ENCODE data around the gene BZW2.

Gene BZW2

DNA sequence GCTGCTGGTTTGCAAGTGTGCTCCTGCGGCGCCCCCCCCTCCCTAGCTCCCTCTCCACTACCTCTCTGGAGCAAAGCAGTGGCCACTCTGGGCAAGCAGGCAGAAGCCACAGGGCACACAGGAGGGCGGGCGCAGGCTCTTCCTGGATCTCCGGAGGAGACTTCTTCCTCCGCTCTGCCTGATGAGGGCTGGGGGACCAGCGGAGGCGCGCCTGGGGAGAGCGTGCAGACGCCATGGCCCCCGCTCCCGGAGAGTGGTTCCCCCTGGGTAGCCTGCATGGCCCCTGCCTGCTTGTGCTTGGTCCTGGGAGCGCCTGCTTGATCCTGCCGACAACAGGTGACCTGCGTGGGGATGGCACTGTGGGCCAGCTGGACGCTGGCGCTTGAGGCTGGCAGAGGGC is 29.4 kb upstream of the BZW2 start:
- Histone ChIP-seq H3K27ac (ENCODE audit: low read depth, low read length) (no peak overlapping the region), H3K9ac (ENCODE audit: low read length in 5 of 5) (no peak overlapping the region), H3K9me3 (ENCODE audit: control insufficient read depth in 5 of 5, low read length in 5 of 5) (no peaks in the 10 kb centered on the region), H3K4me3 (ENCODE audit: low read depth in 1 of 5, low read length in 5 of 5) (no peak overlapping the region), H3K27me3 (ENCODE audit: control insufficient read depth in 5 of 5, insufficient read depth in 4 of 5, low read length in 5 of 5) (no peaks in the 10 kb centered on the region), H3K4me1 (ENCODE audit: control insufficient read depth in 5 of 5, insufficient read depth in 5 of 5, low read length in 5 of 5) (peaks cover 0 to 5% (median 0%) of the 10 kb centered on the region in 5 donors), H3K36me3 (ENCODE audit: control insufficient read depth in 5 of 5, insufficient read depth in 5 of 5, low read length in 5 of 5) (peaks cover 26 to 48% (median 34%) of the 10 kb centered on the region in 5 donors)

DNA sequence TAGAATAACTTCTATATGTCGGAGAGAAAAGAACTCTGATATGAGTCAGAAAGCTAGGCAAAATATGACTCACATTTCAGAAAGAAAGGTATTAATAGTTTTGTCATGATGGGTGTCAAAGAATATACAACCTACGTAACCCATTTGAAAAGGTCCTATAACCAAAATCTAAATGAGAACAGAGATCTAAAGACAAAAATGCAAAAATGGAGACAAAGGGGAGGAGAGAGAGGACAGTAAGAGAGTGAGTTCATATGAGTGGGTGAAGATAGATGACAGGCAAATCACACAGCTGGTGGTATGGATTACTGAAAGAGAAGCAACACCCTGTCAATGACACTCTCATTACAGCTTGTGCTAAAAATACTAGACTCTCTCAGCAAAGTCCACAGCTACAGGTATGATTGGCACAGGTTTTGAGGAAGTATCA is 26.0 kb upstream of the BZW2 start:
- Histone ChIP-seq H3K36me3 (ENCODE audit: control insufficient read depth in 5 of 5, insufficient read depth in 5 of 5, low read length in 5 of 5) (peaks cover 36 to 58% (median 39%) of the 10 kb centered on the region in 5 donors), H3K4me3 (ENCODE audit: low read depth in 1 of 5, low read length in 5 of 5) (no peak overlapping the region), H3K27ac (ENCODE audit: low read depth, low read length) (no peak overlapping the region)

DNA sequence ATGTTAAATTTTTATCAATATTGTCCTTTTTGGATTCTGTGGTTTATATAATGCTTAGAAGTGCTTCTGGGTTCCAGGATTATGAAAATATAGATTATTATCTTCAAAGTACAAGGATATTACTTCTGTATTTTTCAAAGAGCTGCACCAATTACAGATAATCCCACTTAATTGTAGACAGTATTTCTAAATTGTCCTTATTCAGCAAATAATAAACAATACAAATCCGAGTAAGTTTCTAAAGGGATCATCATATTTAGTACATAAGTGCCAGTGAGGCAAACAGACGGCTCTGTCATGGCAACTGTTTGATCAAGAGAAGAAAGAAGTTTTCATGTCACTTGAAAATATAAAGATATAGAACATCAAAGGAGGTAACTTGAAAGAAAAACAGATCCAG is 19.6 kb upstream of the BZW2 start:
- Histone ChIP-seq H3K27me3 (ENCODE audit: control insufficient read depth in 5 of 5, insufficient read depth in 4 of 5, low read length in 5 of 5) (no peaks in the 10 kb centered on the region), H3K27ac (ENCODE audit: low read depth, low read length) (no peak overlapping the region), H3K9ac (ENCODE audit: low read length in 5 of 5) (no peak overlapping the region), H3K4me3 (ENCODE audit: low read depth in 1 of 5, low read length in 5 of 5) (no peak overlapping the region), H3K4me1 (ENCODE audit: control insufficient read depth in 5 of 5, insufficient read depth in 5 of 5, low read length in 5 of 5) (peaks cover 0 to 4% (median 0%) of the 10 kb centered on the region in 5 donors), H3K36me3 (ENCODE audit: control insufficient read depth in 5 of 5, insufficient read depth in 5 of 5, low read length in 5 of 5) (peaks cover 10 to 32% (median 25%) of the 10 kb centered on the region in 5 donors), H3K9me3 (ENCODE audit: control insufficient read depth in 5 of 5, low read length in 5 of 5) (no peaks in the 10 kb centered on the region)

More for the DNA sequence above, 26.0 kb upstream of the BZW2 start:
- H3K4me1 ChIP-seq (ENCODE audit: control insufficient read depth in 5 of 5, insufficient read depth in 5 of 5, low read length in 5 of 5) = no peaks in the 10 kb centered on the region
- no peaks in the 10 kb centered on the region for H3K9me3 ChIP-seq (ENCODE audit: control insufficient read depth in 5 of 5, low read length in 5 of 5)
- H3K9ac ChIP-seq (ENCODE audit: low read length in 5 of 5) = no peak overlapping the region
- H3K27me3 ChIP-seq (ENCODE audit: control insufficient read depth in 5 of 5, insufficient read depth in 4 of 5, low read length in 5 of 5) = no peaks in the 10 kb centered on the region

DNA sequence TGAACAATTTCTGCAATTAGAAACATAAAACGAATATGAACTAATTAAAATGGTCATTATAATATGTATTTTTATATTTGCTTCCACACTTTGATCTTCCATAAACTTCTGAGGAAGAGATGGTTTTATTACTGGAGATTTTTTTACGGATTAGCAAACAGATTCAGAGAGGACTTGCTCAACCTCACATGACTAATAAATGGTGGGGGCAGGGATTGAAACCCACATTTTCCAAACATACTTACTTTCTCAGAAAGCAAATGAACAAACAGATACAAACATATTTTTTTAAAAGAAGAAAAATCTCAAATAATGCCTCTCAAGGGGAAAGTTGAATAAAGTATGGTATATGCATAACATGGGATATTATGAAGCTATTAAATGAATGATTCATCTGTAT is 18.7 kb upstream of the BZW2 start:
- no peak overlapping the region for H3K9ac ChIP-seq (ENCODE audit: low read length in 5 of 5)
- no peak overlapping the region for H3K4me3 ChIP-seq (ENCODE audit: low read depth in 1 of 5, low read length in 5 of 5)
- H3K27me3 ChIP-seq (ENCODE audit: control insufficient read depth in 5 of 5, insufficient read depth in 4 of 5, low read length in 5 of 5) = no peaks in the 10 kb centered on the region
- H3K9me3 ChIP-seq (ENCODE audit: control insufficient read depth in 5 of 5, low read length in 5 of 5) = no peaks in the 10 kb centered on the region
- no peak overlapping the region for H3K27ac ChIP-seq (ENCODE audit: low read depth, low read length)
- H3K36me3 ChIP-seq (ENCODE audit: control insufficient read depth in 5 of 5, insufficient read depth in 5 of 5, low read length in 5 of 5) = peaks cover 10 to 26% (median 19%) of the 10 kb centered on the region in 5 donors
- peaks cover 0 to 4% (median 0%) of the 10 kb centered on the region in 5 donors for H3K4me1 ChIP-seq (ENCODE audit: control insufficient read depth in 5 of 5, insufficient read depth in 5 of 5, low read length in 5 of 5)

DNA sequence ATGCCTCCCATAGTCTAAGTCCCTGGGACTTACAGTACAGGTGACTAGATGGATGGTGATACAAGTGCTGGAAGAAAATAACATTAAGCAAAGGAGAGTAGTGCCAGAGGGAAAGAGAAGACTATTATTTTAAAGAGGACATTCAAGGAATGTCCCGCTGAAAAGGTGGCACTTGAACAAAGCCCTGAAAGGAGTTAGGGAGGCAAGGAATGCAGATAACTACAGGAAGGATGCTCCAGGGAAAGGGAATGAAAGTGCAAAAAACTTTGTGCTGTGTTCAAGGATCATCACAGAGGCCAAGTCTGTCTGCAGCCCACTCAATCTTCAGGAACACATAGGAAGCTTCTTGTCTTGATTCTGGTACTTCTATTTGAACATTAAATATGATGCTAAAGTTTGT is 15.3 kb upstream of the BZW2 start:
- H3K27ac ChIP-seq (ENCODE audit: low read depth, low read length) = no peak overlapping the region
- H3K36me3 ChIP-seq (ENCODE audit: control insufficient read depth in 5 of 5, insufficient read depth in 5 of 5, low read length in 5 of 5) = peaks cover 0 to 8% (median 0%) of the 10 kb centered on the region in 5 donors
- no peak overlapping the region for H3K4me3 ChIP-seq (ENCODE audit: low read depth in 1 of 5, low read length in 5 of 5)
- H3K4me1 ChIP-seq (ENCODE audit: control insufficient read depth in 5 of 5, insufficient read depth in 5 of 5, low read length in 5 of 5) = peaks cover 2 to 16% (median 6%) of the 10 kb centered on the region in 5 donors
- H3K9me3 ChIP-seq (ENCODE audit: control insufficient read depth in 5 of 5, low read length in 5 of 5) = no peaks in the 10 kb centered on the region
- no peaks in the 10 kb centered on the region for H3K27me3 ChIP-seq (ENCODE audit: control insufficient read depth in 5 of 5, insufficient read depth in 4 of 5, low read length in 5 of 5)
- H3K9ac ChIP-seq (ENCODE audit: low read length in 5 of 5) = no peak overlapping the region

GRCh38 chr7:16634271-16634738 is 11.7 kb upstream of the BZW2 start:
- no peaks in the 10 kb centered on the region for H3K27me3 ChIP-seq (ENCODE audit: control insufficient read depth in 5 of 5, insufficient read depth in 4 of 5, low read length in 5 of 5)
- H3K27ac ChIP-seq (ENCODE audit: low read depth, low read length) = peak overlapping the region; percentile 73
- H3K4me3 ChIP-seq (ENCODE audit: low read depth in 1 of 5, low read length in 5 of 5) = peak overlapping the region in 4 of 5 donors; percentile 19 to 64 (median 48)
- H3K4me1 ChIP-seq (ENCODE audit: control insufficient read depth in 5 of 5, insufficient read depth in 5 of 5, low read length in 5 of 5) = peaks cover 11 to 35% (median 26%) of the 10 kb centered on the region in 5 donors
- H3K9me3 ChIP-seq (ENCODE audit: control insufficient read depth in 5 of 5, low read length in 5 of 5) = no peaks in the 10 kb centered on the region
- peaks cover 0 to 6% (median 0%) of the 10 kb centered on the region in 5 donors for H3K36me3 ChIP-seq (ENCODE audit: control insufficient read depth in 5 of 5, insufficient read depth in 5 of 5, low read length in 5 of 5)
- no peak overlapping the region for H3K9ac ChIP-seq (ENCODE audit: low read length in 5 of 5)

GRCh38 chr7:16636555-16637101 is 9.4 kb upstream of the BZW2 start:
- Histone ChIP-seq H3K4me3 (ENCODE audit: low read depth in 1 of 5, low read length in 5 of 5) (no peak overlapping the region), H3K4me1 (ENCODE audit: control insufficient read depth in 5 of 5, insufficient read depth in 5 of 5, low read length in 5 of 5) (peaks cover 12 to 36% (median 26%) of the 10 kb centered on the region in 5 donors)

DNA sequence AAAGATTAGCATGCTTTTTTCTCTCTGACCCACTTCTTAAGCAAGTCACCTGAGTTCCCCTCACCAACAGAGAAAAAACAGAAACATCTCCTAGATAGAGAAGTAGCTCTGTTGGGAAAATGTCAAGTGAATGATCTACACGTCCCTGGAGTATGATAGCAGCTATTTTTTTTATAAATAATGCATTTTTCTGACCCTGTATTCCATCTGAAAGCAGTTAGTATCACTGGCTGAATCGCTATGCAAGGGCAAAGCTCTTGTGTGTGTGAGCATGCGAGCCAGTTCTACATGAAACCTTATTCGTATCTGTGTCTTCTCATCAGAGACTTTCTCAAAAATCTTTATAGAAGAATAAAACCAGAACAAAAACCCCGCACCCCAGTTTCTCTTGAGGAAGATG is 8.6 kb upstream of the BZW2 start:
- Histone ChIP-seq H3K4me3 (ENCODE audit: low read depth in 1 of 5, low read length in 5 of 5) (no peak overlapping the region), H3K36me3 (ENCODE audit: control insufficient read depth in 5 of 5, insufficient read depth in 5 of 5, low read length in 5 of 5) (peaks cover 0 to 2% (median 0%) of the 10 kb centered on the region in 5 donors), H3K27me3 (ENCODE audit: control insufficient read depth in 5 of 5, insufficient read depth in 4 of 5, low read length in 5 of 5) (no peaks in the 10 kb centered on the region), H3K9ac (ENCODE audit: low read length in 5 of 5) (no peak overlapping the region), H3K4me1 (ENCODE audit: control insufficient read depth in 5 of 5, insufficient read depth in 5 of 5, low read length in 5 of 5) (peaks cover 12 to 36% (median 26%) of the 10 kb centered on the region in 5 donors), H3K9me3 (ENCODE audit: control insufficient read depth in 5 of 5, low read length in 5 of 5) (no peaks in the 10 kb centered on the region), H3K27ac (ENCODE audit: low read depth, low read length) (no peak overlapping the region)

More at GRCh38 chr7:16636555-16637101, 9.4 kb upstream of the BZW2 start:
- Histone ChIP-seq H3K9me3 (ENCODE audit: control insufficient read depth in 5 of 5, low read length in 5 of 5) (no peaks in the 10 kb centered on the region), H3K9ac (ENCODE audit: low read length in 5 of 5) (no peak overlapping the region), H3K27me3 (ENCODE audit: control insufficient read depth in 5 of 5, insufficient read depth in 4 of 5, low read length in 5 of 5) (no peaks in the 10 kb centered on the region), H3K27ac (ENCODE audit: low read depth, low read length) (peak overlapping the region; percentile 37), H3K36me3 (ENCODE audit: control insufficient read depth in 5 of 5, insufficient read depth in 5 of 5, low read length in 5 of 5) (peaks cover 0 to 2% (median 0%) of the 10 kb centered on the region in 5 donors)

- no peaks in the 10 kb centered on the region for H3K9me3 ChIP-seq (ENCODE audit: control insufficient read depth in 5 of 5, low read length in 5 of 5)
- H3K36me3 ChIP-seq (ENCODE audit: control insufficient read depth in 5 of 5, insufficient read depth in 5 of 5, low read length in 5 of 5) = peaks cover 0 to 3% (median 0%) of the 10 kb centered on the region in 5 donors
- H3K27me3 ChIP-seq (ENCODE audit: control insufficient read depth in 5 of 5, insufficient read depth in 4 of 5, low read length in 5 of 5) = no peaks in the 10 kb centered on the region
- H3K9ac ChIP-seq (ENCODE audit: low read length in 5 of 5) = no peak overlapping the region
- H3K27ac ChIP-seq (ENCODE audit: low read depth, low read length) = no peak overlapping the region
- H3K4me1 ChIP-seq (ENCODE audit: control insufficient read depth in 5 of 5, insufficient read depth in 5 of 5, low read length in 5 of 5) = peaks cover 12 to 39% (median 31%) of the 10 kb centered on the region in 5 donors
- no peak overlapping the region for H3K4me3 ChIP-seq (ENCODE audit: low read depth in 1 of 5, low read length in 5 of 5)
Observed at GRCh38 chr7:16638282-16639280, 7.4 kb upstream of the BZW2 start.

DNA sequence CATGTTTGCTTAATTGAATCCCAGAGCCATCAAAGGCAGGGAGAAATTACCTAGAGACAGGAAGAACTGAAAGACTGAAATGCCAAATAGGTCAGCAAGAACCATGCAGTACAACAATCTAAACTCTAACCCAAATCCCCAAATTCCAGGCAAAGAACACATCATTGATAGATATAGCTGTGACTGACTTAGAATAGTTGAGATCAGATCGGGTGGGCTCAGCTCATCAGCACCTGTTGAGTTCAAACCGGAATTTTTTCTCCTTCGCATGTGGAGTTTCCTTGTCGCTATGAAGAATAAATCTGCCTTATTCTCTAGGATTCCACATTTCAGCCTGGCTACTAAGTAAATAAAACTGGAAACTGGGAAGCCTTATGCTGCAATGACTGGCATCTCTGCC is 1.8 kb upstream of the BZW2 start:
- H3K9me3 ChIP-seq (ENCODE audit: control insufficient read depth in 5 of 5, low read length in 5 of 5) = no peaks in the 10 kb centered on the region
- H3K4me1 ChIP-seq (ENCODE audit: control insufficient read depth in 5 of 5, insufficient read depth in 5 of 5, low read length in 5 of 5) = peaks cover 7 to 41% (median 32%) of the 10 kb centered on the region in 5 donors
- H3K27me3 ChIP-seq (ENCODE audit: control insufficient read depth in 5 of 5, insufficient read depth in 4 of 5, low read length in 5 of 5) = no peaks in the 10 kb centered on the region
- peak overlapping the region in 4 of 5 donors; percentile 85 to 95 (median 94) for H3K9ac ChIP-seq (ENCODE audit: low read length in 5 of 5)
- peak overlapping the region; percentile 93 for H3K27ac ChIP-seq (ENCODE audit: low read depth, low read length)
- H3K4me3 ChIP-seq (ENCODE audit: low read depth in 1 of 5, low read length in 5 of 5) = peak overlapping the region; percentile 91 to 96 (median 92)
- H3K36me3 ChIP-seq (ENCODE audit: control insufficient read depth in 5 of 5, insufficient read depth in 5 of 5, low read length in 5 of 5) = peaks cover 0 to 3% (median 0%) of the 10 kb centered on the region in 5 donors

Data from subcutaneous abdominal adipose tissue (tissue), 5 donors.